ENCODE measurements around the gene KDF1.

- TF ChIP-seq POLR2AphosphoS5 (IDR thresholded peaks at IDR 0.05; ENCODE audit: low read depth, low read length) (no peak), POLR2A (IDR thresholded peaks at IDR 0.05; ENCODE audit: low read depth, low read length) (no peak), TAF1 (IDR thresholded peaks at IDR 0.05; ENCODE audit: borderline replicate concordance, low read depth, low read length) (no peak)
Measured at GRCh38 chr1:26949266-26949925, 10.9 kb downstream of the KDF1 start.

Measured in GM12892 (cell line).